HG03354 (cell line): Measurements from ENCODE around the gene ARFRP1.

ENCODE experiments used
- ATAC-seq: cut with Tn5 transposase; IDR thresholded peaks from one replicate; pipeline ENCODE4 v1.9.1; 2021; ENCODE audit warnings: mild to moderate bottlenecking; ENCODE audit not compliant: unreplicated experiment, poor library complexity, severe bottlenecking

The ARFRP1 gene

DNA sequence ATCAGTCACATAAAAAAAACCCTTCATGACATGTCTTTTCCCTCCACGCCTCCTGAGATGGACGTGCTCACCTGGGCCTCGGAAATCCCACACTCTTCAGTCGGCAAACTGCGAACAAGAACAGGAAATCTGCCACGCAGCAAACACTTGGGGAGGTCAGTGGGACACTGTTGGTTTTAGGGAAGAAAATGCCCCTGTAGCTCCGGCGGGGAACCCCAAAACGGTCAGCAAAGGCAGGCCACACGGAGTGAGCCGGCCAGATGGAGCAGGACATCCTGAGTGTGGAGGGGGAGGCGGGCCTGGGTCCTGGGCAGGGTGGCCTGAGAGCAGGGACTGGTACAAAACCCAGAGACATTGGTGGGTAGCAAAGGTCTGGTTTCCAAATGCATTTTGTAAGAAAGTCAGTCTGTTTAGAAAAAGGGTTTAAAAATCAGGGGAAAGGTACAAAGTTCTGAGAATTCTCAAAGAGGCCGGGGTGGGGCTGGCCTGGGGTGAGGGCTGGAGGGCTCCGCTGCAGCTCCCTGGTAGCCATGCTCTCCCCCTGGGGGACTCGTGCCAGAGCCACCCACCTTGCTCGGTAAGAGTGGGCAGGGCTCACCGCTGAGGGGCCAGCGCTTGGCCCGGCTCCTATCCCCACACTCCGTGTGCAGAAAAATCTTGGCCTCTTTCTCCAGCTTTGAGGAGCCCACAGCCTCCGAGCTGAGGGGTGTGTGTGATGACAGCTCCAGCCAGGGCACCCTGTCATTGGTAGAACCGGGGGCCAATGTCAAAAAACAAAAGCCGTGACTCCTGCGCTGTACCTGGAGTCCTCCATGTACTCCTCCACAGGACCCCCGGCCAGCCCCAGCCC lies 37.0 kb upstream of the ARFRP1 start:
- ATAC-seq: no peak

DNA sequence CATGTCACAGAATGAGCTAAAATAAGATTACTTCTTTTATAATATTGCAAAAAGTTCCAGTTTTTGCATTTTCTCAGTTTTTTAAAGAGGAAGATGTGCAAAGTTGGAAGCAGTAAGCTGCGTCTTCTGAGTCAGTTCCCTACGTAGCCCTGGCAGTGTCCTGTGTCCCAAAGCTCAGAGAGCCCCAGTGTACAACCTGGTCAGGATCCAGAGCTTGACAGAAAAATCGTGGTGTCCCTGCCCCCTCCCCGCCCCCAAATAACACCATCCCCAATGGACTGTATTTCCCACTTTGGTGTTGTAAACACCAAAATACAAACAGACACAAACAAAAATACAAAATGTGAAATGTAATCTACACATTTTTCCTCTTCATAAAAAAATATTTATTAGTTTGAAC lies 36.4 kb upstream of the ARFRP1 start:
- ATAC-seq: no peak

DNA sequence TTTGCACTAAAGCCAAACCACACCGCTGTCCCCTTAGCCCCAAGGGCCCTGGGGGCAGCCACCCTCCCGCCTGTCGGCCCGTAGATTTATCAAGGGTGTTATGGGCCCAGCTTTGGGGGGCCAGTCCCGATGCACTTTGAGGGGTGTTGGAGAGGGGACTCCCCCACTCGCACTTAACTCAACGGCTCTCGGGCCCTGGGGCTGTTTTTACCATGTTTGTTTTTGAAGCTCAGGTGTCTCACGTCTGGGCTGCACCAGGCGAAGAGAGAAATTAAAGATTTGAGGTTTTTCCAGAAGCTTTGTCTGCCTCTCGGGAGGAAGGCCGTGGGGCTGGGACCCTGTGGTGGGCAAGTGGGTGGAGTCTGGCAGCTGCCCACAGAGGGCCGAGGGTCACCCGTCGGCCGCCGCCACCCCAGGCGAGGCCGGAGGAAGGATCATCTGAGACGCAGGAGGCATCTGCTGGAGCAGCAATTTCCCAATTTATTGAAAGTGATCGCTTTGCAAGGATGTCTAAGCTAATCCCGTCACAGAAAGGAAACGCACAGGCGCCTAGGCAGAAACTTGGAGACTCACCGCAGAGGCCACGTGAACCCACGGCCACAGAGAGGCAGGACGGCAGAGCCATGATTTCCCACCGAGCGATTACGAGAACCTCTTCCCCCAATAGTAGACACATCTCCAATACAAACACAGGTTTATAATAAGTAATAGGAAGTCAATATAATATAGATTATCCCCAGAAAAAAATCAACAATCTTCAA lies 35.6 kb upstream of the ARFRP1 start:
- no peak for ATAC-seq

DNA sequence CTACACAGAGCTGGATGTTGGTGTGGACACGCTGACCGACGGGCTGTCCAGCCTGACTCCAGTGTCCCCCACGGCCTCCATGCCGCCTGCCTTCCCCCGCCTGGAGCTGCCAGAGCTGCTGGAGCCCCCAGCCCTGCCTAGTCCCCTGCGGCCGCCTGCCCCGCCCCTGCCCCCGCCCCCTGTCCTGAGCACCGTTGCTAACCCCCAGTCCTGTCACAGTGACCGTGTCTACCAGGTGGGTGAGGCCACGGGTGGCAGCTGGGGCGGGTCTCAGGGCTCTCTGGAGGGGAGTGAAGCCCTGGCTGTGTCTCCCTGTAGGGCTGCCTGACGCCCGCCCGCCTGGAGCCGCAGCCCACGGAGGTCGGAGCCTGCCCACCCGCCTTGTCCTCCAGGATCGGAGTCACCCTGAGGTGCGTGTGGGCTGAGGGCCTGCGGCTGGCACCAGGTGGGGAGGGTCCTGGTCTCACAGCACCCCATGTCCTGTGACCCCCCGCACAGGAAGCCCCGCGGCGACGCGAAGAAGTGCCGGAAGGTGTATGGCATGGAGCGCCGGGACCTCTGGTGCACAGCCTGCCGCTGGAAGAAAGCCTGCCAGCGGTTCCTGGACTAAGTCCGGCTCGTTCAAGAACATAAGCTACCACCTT lies 34.7 kb upstream of the ARFRP1 start:
- no peak for ATAC-seq

DNA sequence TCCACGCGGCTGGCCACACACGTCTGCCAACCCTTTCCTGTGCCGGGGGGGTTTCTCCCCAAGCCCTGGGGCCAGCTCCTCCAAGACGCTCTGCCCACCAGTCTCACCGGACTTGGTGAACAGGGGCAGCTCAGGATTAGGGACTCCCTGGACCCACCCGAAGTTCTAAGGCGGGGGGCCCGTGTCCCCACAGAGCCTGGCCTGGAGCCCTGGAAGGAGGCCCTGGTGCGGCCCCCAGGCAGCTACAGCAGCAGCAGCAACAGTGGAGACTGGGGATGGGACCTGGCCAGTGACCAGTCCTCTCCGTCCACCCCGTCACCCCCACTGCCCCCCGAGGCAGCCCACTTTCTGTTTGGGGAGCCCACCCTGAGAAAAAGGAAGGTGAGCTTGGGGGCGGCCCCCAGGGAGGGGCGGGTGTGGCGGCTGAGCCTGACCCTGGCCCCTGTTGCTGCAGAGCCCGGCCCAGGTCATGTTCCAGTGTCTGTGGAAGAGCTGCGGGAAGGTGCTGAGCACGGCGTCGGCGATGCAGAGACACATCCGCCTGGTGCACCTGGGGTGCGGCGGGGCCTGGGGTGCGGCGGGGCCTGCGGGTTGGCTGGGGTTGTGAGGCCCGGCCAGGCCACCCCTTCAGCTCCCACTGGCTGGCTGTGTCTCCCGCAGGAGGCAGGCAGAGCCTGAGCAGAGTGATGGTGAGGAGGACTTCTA lies 34.1 kb upstream of the ARFRP1 start:
- ATAC-seq: no peak

DNA sequence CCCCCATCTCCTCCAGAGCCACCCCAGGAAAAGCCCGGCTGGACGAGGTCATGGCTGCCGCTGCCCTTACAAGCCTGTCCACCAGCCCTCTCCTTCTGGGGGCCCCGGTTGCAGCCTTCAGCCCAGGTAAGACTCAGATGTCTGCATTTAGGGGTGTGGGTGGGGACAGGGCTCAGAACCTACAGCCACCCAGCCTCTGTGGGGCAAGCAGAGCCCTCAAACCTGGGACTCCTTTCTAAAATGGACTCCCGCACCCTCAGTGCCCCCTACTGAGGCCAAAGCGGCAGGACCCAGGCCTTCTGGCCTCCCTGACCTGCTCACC lies 33.5 kb upstream of the ARFRP1 start:
- no peak for ATAC-seq

DNA sequence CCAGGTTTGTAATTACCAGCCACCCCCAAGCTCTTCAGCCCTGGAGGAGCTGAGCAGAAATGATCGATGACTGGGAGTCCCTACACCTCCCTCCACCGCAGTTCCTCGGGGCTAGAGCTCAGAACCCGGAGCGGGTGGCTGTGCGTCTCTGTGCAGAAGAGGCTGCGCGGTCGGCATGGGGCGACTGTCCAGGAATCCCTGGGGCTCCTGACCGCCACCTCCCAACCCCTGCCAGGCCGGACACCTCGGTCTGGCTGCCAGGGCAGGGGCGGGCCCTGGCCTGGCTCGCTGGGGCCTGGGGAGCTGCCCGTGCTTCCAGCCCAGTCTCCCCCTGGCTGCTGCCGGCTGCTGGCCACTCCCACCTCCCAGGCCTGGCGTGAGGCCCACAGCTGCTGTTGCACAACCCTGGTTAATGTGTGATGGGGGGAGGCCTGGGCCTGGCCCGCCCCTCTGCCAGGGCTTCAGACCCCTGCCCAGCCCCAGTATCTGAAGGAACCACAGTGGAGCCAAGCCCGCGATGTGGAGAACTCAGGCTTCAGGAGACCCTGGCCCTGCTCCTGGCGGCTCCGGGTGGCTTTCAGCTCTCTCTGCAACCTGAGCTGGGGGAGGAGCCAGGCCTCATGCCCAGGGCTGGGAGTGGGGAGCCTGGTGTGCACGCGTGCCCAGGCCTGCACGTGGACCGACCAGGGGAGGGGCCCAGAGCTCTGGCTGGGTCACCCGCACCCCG lies 33.0 kb upstream of the ARFRP1 start:
- ATAC-seq: peak; percentile 1

DNA sequence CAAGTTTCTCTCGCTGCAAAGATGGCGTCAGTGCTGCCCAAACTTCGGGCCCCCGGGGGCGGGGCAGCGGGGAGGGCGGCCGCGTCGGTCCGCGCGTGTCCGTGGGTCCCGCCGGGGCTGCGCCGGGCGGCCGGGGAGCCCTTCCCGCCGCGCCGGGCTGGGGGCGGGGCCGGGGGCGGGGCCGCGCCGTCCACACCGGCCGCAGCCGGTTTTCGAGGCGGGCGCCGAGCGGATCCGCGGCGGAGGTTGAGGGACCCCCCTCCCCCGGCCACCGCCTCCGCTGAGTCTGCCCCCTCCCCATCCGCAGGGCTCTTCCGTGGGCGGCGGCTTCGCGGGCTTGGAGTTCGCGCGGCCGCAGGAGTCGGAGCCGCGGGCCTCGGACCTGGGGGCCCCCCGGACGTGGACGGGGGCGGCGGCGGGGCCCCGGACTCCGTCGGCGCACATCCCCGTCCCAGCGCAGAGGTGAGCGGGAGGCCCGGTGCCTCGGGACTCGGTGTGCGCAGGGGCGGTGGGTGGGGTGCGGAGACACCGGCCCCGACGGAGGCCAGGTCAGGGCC lies 32.4 kb upstream of the ARFRP1 start:
- ATAC-seq: peak; percentile 20

DNA sequence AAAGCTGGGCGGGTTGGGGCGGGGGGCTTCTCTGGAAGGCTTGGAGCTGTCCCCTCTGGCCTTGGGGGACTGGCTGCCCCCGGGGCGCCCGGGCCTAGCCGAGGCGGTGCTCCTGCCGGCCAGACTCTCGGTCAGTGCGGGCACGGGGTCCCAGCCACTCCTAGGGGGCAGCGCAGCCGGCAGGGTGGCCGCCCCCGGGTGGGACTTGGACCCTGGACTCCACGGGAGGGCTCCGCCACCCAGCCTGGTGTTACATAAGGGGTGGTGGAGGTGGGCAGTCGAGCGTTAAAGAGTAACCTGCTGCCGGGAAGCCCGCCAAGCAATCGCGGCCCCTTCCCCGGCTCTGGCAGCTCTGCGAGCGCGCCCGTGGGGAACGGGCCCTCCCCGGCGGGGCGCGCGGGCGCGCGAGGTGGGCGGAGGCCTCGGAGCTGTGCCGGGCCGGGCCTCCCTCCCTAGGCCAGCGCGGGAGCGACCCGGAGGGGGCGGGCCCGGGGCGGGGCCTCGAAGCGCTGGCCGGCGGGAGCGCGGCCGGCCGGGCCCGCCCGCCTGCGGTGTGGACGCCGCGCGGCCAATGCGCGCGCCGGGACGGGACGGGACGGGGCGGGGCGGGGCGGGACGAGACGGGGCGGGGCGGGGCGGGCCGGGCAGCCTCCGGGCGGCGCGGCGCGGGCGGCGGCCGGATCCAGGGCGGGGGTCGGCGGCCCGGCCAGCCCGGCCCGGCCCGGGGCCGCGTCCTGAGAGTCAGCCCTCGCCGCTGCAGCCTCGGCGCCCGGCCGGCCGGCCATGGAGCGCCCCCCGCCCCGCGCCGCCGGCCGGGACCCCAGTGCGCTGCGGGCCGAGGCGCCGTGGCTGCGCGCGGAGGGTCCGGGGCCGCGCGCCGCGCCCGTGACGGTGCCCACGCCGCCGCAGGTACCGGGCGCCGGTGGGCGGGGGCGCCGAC lies 31.6 kb upstream of the ARFRP1 start, which contains the start of gene SLC2A4RG:
SLC2A4RG (plus strand) TSS at position 647 of the 940 bp plus-strand sequence; CDS start at position 784, 137 bp downstream.
- peak; percentile 38 for ATAC-seq

DNA sequence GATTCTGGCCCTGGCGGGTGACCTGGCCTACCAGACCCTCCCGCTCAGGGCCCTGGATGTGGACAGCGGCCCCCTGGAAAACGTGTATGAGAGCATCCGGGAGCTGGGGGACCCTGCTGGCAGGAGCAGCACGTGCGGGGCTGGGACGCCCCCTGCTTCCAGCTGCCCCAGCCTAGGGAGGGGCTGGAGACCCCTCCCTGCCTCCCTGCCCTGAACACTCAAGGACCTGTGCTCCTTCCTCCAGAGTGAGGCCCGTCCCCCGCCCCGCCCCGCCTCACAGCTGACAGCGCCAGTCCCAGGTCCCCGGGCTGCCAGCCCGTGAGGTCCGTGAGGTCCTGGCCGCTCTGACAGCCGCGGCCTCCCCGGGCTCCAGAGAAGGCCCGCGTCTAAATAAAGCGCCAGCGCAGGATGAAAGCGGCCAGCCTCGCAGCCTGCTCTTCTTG lies 30.9 kb upstream of the ARFRP1 start:
- ATAC-seq: no peak

DNA sequence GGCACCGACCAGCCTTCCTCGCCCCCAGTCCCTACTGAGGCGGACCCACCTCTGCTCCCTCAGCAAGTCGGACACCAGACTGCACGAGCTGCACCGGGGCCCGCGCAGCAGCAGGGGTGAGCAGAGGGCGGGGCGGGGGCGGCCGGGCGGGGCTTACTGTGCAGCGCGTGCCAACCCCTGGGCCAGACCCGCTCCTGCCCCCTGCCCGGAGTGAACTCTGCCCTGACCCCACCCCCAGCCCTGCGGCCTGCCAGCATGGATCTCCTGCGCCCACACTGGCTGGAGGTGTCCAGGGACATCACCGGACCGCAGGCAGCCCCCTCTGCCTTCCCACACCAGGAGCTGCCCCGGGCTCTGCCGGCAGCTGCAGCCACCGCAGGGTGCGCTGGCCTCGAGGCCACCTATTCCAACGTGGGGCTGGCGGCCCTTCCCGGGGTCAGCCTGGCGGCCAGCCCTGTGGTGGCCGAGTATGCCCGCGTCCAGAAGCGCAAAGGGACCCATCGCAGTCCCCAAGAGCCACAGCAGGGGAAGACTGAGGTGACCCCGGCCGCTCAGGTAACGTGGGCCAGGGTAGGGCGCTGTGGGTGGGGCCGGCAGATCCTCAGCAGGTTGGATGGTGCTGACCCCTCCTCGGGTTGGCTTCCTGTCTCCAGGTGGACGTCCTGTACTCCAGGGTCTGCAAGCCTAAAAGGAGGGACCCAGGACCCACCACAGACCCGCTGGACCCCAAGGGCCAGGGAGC lies 30.3 kb upstream of the ARFRP1 start:
- ATAC-seq: no peak

DNA sequence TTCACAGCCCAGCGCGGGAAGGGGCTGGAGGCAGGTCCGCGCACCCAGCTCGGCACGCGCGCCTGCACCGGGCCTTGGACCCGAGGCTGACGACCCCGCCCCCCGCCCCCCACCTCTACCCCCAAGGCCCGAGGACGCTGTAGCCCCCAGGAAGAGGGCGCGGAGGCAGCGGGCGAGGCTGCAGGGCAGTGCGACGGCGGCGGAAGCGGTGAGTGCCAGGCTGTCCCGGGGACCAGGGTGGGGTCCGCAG lies 29.8 kb upstream of the ARFRP1 start:
- ATAC-seq: no peak

DNA sequence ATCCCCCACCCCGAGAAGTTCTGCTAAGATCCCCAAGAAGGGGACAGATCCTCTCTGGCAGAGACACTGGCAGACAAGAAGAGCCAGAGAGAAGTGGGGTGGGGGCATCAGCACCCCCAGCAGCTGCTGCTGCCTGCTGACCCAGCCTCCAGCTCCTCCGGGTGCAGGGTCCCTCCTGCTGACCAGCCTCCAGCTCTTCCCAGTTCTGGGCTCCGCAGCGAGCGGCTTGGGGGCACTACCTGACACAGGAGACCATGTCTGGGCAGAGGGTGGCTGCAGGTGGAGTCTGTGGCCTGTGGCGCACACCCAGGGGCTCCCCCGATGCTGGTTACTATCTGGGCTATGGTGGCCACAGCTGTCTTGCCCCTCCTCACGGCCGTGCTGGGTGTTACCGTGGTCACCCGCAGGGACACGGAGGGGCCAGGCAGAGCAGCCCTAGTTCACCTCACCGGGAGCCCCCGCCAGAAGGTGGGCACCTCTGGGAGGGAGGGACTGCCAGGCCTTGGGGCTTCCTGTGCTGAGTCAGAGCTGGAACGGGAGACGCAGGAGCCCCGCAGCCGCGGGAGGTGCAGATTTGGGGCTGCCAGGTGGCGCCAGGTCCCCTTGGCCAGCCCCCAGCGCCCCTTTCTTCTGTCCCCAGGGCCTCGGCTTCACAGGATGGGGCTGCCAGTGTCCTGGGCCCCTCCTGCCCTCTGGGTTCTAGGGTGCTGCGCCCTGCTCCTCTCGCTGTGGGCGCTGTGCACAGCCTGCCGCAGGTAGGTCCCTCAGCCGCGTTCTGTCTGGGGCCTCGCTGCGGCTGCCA lies 29.3 kb upstream of the ARFRP1 start:
- ATAC-seq: no peak

DNA sequence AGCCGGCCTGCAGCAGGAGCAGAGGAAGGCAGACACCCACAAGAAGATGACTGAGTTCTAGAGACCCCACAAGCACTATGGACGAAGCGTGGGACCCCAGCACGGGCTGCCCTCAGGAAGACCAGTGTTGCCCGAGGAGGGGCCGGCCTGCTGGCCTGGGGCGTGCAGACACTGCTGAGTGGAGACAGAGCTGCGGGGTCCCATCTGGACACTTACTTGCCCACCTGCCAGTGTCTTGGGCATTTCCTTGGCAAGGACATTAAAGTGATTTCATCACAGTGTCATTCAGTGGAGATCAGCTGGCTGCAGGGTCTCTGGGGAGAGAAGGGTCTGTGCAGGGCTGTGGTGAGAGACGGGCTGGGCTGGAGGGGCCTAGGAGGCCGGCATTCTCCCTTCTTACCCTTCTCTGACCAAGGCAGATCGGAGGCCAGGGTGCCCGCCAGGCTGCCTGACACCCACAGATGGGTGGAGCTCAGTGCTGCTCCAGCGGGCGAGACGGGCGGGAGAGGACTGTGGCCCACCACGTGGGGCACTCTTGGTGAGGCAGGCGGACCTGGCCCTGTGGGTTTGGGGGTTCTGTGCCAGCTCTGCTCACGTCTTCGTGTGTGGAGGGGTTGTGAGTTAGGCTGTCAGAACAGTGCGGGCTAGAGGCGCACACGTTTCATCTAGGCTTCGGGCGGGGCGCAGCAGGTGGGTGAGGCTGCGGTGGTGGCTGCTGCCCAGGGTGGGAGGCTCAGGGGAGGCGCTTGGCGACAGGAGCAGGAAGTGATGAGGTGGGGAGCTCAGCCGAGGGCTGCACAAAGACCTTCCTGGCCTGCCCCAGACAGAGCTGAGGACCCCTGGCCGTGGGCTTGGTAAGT lies 28.3 kb upstream of the ARFRP1 start, which contains the start of gene LIME1:
LIME1 (plus strand) TSS at position 806 of the 860 bp plus-strand sequence. CDS start 886 bp downstream, outside the sequence.
- no peak for ATAC-seq

DNA sequence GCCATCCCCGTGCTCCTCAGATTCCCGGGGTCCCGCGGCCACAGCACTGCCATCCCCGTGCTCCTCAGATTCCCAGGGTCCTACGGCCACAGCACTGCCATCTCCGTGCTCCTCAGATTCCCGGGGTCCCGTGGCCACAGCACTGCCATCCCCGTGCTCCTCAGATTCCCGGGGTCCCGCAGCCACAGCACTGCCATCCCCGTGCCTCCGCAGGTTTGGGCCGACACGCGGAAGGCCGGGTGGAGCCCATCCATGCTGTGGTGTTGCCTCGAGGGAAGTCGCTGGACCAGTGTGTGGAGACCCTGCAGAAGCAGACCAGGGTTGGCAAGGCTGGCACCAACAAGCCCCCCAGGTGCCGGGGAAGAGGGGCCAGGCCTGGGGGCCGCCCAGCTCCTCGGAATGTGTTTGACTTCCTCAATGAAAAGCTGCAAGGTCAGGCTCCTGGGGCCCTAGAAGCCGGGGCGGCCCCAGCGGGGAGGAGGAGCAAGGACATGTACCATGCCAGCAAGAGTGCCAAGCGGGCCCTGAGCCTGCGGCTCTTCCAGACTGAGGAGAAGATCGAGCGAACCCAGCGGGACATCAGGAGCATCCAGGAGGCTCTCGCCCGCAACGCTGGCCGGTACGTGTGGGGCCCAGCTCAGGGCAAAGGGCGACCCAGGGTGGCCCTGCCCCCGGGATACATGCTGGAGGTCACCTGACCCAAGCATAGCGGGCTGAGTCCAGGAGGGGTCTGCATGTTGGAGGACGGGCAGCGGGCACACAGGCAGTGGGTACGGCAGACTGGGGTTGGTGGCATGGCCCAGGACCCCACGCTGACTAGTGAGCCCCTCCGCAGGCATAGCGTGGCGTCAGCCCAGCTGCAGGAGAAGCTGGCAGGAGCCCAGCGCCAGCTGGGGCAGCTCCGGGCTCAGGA lies 27.4 kb upstream of the ARFRP1 start:
- ATAC-seq: no peak
